ENCODE data around the gene ANKAR. TPM values are rescaled to one million over a fixed set of nuclear protein-coding genes. Genes with fewer than 3 reads are reported as not detected.

Gene ANKAR
- total and polyA plus RNA-seq, 9 of the 15 experiments (the other 6 are each of a cell fraction or from before 2014, with no cell fraction given): 0.04 to 0.52 (median 0.39) TPM

DNA sequence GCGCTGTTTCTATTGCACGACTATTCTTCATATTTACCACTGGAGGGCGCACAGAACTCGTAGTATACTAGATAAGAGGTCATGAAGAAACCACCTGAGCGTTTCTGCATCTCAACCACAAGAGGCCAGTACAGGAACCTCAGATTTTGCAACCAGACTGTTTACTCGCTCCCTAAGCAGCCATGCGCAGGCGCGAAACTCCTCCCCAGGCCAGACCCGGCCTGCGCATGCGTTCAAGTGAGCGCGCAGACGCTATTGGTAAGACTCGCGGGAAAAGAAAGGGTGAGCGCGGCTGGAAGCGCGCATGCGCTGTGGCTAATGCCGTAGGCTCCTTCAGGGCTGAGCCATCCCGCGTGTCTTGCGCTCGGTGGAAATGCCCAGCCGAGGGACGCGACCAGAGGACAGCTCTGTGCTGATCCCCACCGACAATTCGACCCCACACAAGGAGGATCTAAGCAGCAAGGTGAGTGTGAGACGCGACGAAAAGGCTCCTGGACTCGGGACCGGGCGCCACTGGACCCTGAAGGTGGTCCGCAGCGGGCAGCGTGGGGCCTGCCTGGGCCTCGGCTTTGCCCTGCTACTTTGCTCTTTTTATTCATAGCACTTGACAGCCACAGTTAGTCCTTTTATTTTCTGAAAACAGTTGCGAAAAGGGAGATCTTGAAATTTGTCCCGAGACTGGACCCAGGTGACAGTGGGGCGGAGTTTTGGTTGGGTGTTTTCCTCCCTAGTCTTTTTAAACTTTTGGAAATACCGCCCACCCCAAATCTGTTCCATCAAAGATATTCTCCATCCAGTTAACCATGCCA, 13.1 kb upstream of the ANKAR start, which contains the start of gene ASNSD1 (continued):
- TF ChIP-seq ZNF444 (CRISPR knock-in tag; IDR thresholded peaks at IDR 0.05) (no peak), MCM7 (IDR thresholded peaks at IDR 0.05) (no peak), FOXP4 (CRISPR knock-in tag; IDR thresholded peaks at IDR 0.05; ENCODE audit: borderline replicate concordance) (no peak), ZNF778 (CRISPR knock-in tag; IDR thresholded peaks at IDR 0.05) (no peak), DIDO1 (tag; IDR thresholded peaks at IDR 0.05; ENCODE audit: low read depth) (no peak), RBM15 (IDR thresholded peaks at IDR 0.05; ENCODE audit: insufficient read depth, low read length) (no peak), ZNF165 (CRISPR knock-in tag; IDR thresholded peaks at IDR 0.05; ENCODE audit: borderline replicate concordance) (no peak), FOXO4 (CRISPR knock-in tag; IDR thresholded peaks at IDR 0.05) (no peak), SRSF7 (optimal IDR thresholded peaks at IDR 0.05; ENCODE audit: low read depth, low read length) (no peak), ZBED1 (IDR thresholded peaks at IDR 0.05) (no peak), BACH1 (tag; IDR thresholded peaks at IDR 0.05) (no peak), GTF2A2 (tag; IDR thresholded peaks at IDR 0.05) (no peak)
- TF ChIP-seq, protein P1, sequence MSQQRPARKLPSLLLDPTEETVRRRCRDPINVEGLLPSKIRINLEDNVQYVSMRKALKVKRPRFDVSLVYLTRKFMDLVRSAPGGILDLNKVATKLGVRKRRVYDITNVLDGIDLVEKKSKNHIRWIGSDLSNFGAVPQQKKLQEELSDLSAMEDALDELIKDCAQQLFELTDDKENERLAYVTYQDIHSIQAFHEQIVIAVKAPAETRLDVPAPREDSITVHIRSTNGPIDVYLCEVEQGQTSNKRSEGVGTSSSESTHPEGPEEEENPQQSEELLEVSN (IDR thresholded peaks at IDR 0.05; ENCODE audit: borderline replicate concordance in 1 of 2, extremely low read depth in 1 of 2, insufficient read depth in 1 of 2, insufficient read length in 1 of 2, low read depth in 1 of 2, low read length in 1 of 2, poor library complexity in 1 of 2, severe bottlenecking in 1 of 2): peak; percentile 38 to 48
- TF ChIP-seq, protein P2, sequence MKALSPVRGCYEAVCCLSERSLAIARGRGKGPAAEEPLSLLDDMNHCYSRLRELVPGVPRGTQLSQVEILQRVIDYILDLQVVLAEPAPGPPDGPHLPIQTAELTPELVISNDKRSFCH (CRISPR knock-in tag; IDR thresholded peaks at IDR 0.05): no peak
- TF ChIP-seq, protein P2 (tag; IDR thresholded peaks at IDR 0.05): no peak
- TF ChIP-seq, protein P3, sequence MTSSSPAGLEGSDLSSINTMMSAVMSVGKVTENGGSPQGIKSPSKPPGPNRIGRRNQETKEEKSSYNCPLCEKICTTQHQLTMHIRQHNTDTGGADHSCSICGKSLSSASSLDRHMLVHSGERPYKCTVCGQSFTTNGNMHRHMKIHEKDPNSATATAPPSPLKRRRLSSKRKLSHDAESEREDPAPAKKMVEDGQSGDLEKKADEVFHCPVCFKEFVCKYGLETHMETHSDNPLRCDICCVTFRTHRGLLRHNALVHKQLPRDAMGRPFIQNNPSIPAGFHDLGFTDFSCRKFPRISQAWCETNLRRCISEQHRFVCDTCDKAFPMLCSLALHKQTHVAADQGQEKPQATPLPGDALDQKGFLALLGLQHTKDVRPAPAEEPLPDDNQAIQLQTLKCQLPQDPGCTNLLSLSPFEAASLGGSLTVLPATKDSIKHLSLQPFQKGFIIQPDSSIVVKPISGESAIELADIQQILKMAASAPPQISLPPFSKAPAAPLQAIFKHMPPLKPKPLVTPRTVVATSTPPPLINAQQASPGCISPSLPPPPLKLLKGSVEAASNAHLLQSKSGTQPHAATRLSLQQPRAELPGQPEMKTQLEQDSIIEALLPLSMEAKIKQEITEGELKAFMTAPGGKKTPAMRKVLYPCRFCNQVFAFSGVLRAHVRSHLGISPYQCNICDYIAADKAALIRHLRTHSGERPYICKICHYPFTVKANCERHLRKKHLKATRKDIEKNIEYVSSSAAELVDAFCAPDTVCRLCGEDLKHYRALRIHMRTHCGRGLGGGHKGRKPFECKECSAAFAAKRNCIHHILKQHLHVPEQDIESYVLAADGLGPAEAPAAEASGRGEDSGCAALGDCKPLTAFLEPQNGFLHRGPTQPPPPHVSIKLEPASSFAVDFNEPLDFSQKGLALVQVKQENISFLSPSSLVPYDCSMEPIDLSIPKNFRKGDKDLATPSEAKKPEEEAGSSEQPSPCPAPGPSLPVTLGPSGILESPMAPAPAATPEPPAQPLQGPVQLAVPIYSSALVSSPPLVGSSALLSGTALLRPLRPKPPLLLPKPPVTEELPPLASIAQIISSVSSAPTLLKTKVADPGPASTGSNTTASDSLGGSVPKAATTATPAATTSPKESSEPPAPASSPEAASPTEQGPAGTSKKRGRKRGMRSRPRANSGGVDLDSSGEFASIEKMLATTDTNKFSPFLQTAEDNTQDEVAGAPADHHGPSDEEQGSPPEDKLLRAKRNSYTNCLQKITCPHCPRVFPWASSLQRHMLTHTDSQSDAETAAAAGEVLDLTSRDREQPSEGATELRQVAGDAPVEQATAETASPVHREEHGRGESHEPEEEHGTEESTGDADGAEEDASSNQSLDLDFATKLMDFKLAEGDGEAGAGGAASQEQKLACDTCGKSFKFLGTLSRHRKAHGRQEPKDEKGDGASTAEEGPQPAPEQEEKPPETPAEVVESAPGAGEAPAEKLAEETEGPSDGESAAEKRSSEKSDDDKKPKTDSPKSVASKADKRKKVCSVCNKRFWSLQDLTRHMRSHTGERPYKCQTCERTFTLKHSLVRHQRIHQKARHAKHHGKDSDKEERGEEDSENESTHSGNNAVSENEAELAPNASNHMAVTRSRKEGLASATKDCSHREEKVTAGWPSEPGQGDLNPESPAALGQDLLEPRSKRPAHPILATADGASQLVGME (CRISPR knock-in tag; IDR thresholded peaks at IDR 0.05): no peak

Measured in K562 (cell line).